ENCODE data around the gene IL1RAPL2. TPM values are rescaled to one million over a fixed set of nuclear protein-coding genes. Genes with fewer than 3 reads are reported as not detected.
A peak's percentile ranks its signal among the peaks of the same experiment; 100 is the strongest.

Gene IL1RAPL2
- total RNA-seq, 1 donor from 2014 or later: 1.0 TPM

DNA sequence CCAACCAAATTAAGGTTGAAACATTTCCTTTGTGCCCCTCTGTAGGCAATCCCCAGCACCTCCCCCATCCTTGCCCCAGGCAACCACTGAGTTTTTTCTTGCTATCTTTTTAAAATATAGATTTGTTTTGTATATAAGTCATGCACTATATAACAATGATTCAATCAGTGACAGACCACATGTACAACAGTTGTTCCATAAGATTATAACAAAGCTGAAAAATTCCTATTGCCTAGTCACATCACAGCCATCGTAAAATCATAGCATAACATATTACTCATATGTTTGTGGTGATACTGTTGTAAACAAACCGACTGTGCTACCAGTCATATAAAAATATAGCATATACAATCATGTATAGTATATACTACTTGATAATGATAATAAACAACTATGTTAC lies 1044.4 kb downstream of the IL1RAPL2 start:
- H3K27ac ChIP-seq (ENCODE audit: low read depth, low read length): no peak overlapping the region
- H3K9me3 ChIP-seq (ENCODE audit: control insufficient read depth in 3 of 3, low read length in 3 of 3): no peaks in the 10 kb centered on the region
- H3K4me1 ChIP-seq (ENCODE audit: control insufficient read depth in 3 of 3, insufficient read depth in 3 of 3, low read length in 3 of 3): no peaks in the 10 kb centered on the region
- H3K36me3 ChIP-seq (ENCODE audit: control insufficient read depth in 3 of 3, insufficient read depth in 3 of 3, low read length in 3 of 3): no peaks in the 10 kb centered on the region
- no peaks in the 10 kb centered on the region for H3K27me3 ChIP-seq (ENCODE audit: control insufficient read depth in 3 of 3, insufficient read depth in 3 of 3, low read length in 3 of 3)
- no peak overlapping the region for H3K4me3 ChIP-seq (ENCODE audit: low read length in 3 of 3)
- H3K9ac ChIP-seq (ENCODE audit: low read depth in 1 of 3, low read length in 3 of 3): no peak overlapping the region

DNA sequence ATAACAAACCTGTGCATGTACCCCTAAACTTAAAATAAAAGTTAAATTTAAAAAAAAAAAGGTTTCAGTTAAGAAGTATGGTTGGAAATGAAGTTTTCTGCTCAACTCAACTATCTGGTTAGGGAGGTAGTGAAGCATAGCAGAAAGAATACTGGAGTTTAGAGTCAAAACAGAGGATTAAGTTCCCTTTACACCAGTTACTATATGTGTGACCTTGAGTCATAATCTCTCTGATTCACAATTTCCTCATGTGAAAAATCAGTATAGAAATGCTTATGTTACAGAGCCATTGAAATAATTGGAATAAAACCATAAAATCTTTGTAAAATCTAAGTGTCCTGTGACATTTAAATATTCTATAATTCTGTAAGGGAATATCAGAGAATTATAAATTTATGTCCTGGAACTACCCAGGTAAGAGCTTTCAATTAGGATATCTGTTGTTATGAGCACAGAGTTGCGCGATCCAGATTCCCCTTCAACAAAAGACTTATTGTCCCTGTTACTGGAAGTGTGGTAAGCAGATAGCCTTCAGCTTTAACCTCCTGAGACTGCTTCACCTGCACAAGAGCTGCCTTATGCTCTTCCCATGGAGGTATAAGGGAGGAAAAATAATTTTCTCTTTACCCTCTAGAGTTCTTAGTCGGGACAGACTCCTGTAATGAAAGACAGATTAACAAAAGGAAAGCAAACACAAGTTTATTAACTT lies 1052.5 kb downstream of the IL1RAPL2 start:
- Histone ChIP-seq H3K27me3 (ENCODE audit: control insufficient read depth in 3 of 3, insufficient read depth in 3 of 3, low read length in 3 of 3) (no peaks in the 10 kb centered on the region), H3K27ac (ENCODE audit: low read depth, low read length) (no peak overlapping the region), H3K9ac (ENCODE audit: low read depth in 1 of 3, low read length in 3 of 3) (no peak overlapping the region), H3K36me3 (ENCODE audit: control insufficient read depth in 3 of 3, insufficient read depth in 3 of 3, low read length in 3 of 3) (no peaks in the 10 kb centered on the region), H3K4me3 (ENCODE audit: low read length in 3 of 3) (no peak overlapping the region), H3K4me1 (ENCODE audit: control insufficient read depth in 3 of 3, insufficient read depth in 3 of 3, low read length in 3 of 3) (no peaks in the 10 kb centered on the region), H3K9me3 (ENCODE audit: control insufficient read depth in 3 of 3, low read length in 3 of 3) (no peaks in the 10 kb centered on the region)

DNA sequence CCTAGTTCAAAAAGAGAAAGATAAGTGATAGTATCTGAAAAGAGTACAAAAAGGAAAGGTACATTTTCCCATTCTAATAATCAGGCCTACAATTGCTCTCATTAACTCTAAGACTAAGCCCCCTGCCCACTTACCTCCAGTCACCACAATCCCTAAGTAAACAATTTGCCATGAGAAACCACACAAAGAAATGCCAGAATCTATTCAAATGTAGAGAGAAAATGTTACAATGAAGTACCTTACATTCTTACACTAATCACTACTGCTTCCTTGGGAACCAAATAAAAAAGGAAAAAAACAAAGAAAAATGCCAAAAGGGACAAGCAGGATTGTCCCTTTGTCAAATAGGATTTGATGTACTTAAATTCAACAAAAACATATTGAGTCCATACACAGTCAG lies 1068.2 kb downstream of the IL1RAPL2 start:
- H3K27me3 ChIP-seq (ENCODE audit: control insufficient read depth in 3 of 3, insufficient read depth in 3 of 3, low read length in 3 of 3): no peaks in the 10 kb centered on the region
- H3K9ac ChIP-seq (ENCODE audit: low read depth in 1 of 3, low read length in 3 of 3): no peak overlapping the region
- H3K27ac ChIP-seq (ENCODE audit: low read depth, low read length): no peak overlapping the region
- peaks cover 0 to 8% (median 0%) of the 10 kb centered on the region in 3 donors for H3K4me1 ChIP-seq (ENCODE audit: control insufficient read depth in 3 of 3, insufficient read depth in 3 of 3, low read length in 3 of 3)
- no peaks in the 10 kb centered on the region for H3K36me3 ChIP-seq (ENCODE audit: control insufficient read depth in 3 of 3, insufficient read depth in 3 of 3, low read length in 3 of 3)
- no peak overlapping the region for H3K4me3 ChIP-seq (ENCODE audit: low read length in 3 of 3)
- H3K9me3 ChIP-seq (ENCODE audit: control insufficient read depth in 3 of 3, low read length in 3 of 3): no peaks in the 10 kb centered on the region

DNA sequence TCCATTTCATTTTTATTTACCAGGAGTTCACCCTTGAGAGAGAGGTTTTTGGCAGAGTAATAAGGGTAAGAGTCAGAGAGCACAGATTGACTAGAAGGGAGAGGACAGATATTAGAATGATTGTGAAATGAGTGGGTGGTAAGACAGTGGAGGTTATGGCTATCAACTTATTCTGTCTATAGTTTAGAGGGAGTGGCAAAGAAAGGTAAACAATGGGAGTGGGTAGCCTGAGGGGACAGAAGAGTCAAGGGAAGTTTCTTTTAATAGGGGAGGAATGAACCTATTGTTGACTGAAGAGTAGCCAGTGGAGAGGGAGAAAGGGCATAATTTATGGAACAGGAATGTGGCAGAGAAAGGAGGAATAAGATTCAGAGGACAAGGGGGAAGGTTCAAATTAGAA lies 1069.8 kb downstream of the IL1RAPL2 start:
- H3K9ac ChIP-seq (ENCODE audit: low read depth in 1 of 3, low read length in 3 of 3): no peak overlapping the region
- no peak overlapping the region for H3K4me3 ChIP-seq (ENCODE audit: low read length in 3 of 3)
- no peak overlapping the region for H3K27ac ChIP-seq (ENCODE audit: low read depth, low read length)
- no peaks in the 10 kb centered on the region for H3K9me3 ChIP-seq (ENCODE audit: control insufficient read depth in 3 of 3, low read length in 3 of 3)
- peaks cover 0 to 10% (median 0%) of the 10 kb centered on the region in 3 donors for H3K4me1 ChIP-seq (ENCODE audit: control insufficient read depth in 3 of 3, insufficient read depth in 3 of 3, low read length in 3 of 3)
- H3K36me3 ChIP-seq (ENCODE audit: control insufficient read depth in 3 of 3, insufficient read depth in 3 of 3, low read length in 3 of 3): no peaks in the 10 kb centered on the region
- no peaks in the 10 kb centered on the region for H3K27me3 ChIP-seq (ENCODE audit: control insufficient read depth in 3 of 3, insufficient read depth in 3 of 3, low read length in 3 of 3)

DNA sequence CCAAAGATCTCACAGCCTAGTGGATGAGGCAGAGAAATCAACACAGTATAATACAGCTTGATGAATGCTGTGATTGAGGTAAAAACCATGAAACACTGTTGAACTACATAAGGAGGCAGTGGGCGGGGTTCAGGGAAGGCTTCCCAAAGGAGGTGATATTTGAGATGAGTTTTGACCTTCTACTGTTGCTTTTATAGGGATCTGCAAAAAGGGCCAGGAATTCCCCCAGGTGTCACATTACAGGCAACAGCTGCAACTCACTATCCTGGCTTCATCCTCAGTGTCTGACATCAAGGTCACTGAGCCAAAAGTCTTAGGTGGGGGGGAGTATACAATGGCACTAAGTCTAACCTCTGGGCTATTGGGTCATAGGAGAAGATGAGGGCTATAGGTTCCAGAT lies 1070.7 kb downstream of the IL1RAPL2 start:
- no peaks in the 10 kb centered on the region for H3K36me3 ChIP-seq (ENCODE audit: control insufficient read depth in 3 of 3, insufficient read depth in 3 of 3, low read length in 3 of 3)
- H3K4me3 ChIP-seq (ENCODE audit: low read length in 3 of 3): peak overlapping the region in 1 of 3 donors; percentile 15
- peak overlapping the region in 1 of 3 donors; percentile 20 for H3K9ac ChIP-seq (ENCODE audit: low read depth in 1 of 3, low read length in 3 of 3)
- no peaks in the 10 kb centered on the region for H3K9me3 ChIP-seq (ENCODE audit: control insufficient read depth in 3 of 3, low read length in 3 of 3)
- H3K27ac ChIP-seq (ENCODE audit: low read depth, low read length): peak overlapping the region; percentile 56
- H3K27me3 ChIP-seq (ENCODE audit: control insufficient read depth in 3 of 3, insufficient read depth in 3 of 3, low read length in 3 of 3): no peaks in the 10 kb centered on the region
- H3K4me1 ChIP-seq (ENCODE audit: control insufficient read depth in 3 of 3, insufficient read depth in 3 of 3, low read length in 3 of 3): peaks cover 0 to 10% (median 0%) of the 10 kb centered on the region in 3 donors

DNA sequence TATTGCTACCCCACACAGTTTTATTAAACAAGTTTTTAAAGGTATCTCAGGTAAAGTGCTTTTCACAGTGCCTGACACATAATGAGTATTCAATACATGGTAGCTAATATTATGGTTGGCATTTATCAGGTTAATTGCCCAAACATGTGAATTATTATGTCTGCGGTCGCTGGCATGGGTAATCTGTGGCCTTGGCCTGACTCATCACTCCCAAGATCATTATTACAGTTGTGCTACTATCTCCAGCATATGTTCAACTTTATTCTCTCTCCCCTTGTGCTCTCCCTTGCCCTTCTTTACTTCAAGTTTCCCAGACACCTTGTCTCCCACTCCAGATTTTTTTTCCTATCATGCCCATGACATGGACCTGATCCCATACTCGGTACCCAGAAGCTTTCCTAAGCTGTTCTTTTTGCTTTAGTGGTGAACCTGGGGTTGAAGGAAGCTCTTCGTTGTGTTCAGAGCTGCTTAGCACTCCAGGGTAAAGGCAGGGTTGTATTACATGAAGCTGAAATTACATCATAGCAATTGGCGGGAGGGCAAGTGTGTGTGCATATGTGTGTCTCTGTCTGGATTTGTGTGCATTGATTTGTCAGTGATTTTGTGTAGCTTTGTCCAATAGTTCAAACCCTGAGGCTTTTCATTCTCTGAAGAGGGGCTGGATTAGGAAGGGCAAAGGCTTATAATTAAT lies 1079.8 kb downstream of the IL1RAPL2 start:
- Histone ChIP-seq H3K9me3 (ENCODE audit: control insufficient read depth in 3 of 3, low read length in 3 of 3) (no peaks in the 10 kb centered on the region), H3K27me3 (ENCODE audit: control insufficient read depth in 3 of 3, insufficient read depth in 3 of 3, low read length in 3 of 3) (no peaks in the 10 kb centered on the region), H3K36me3 (ENCODE audit: control insufficient read depth in 3 of 3, insufficient read depth in 3 of 3, low read length in 3 of 3) (no peaks in the 10 kb centered on the region), H3K9ac (ENCODE audit: low read depth in 1 of 3, low read length in 3 of 3) (peak overlapping the region in 2 of 3 donors; percentile 19 to 30), H3K4me3 (ENCODE audit: low read length in 3 of 3) (peak overlapping the region in 1 of 3 donors; percentile 22), H3K27ac (ENCODE audit: low read depth, low read length) (peak overlapping the region; percentile 63), H3K4me1 (ENCODE audit: control insufficient read depth in 3 of 3, insufficient read depth in 3 of 3, low read length in 3 of 3) (peaks cover 0 to 15% (median 2%) of the 10 kb centered on the region in 3 donors)

DNA sequence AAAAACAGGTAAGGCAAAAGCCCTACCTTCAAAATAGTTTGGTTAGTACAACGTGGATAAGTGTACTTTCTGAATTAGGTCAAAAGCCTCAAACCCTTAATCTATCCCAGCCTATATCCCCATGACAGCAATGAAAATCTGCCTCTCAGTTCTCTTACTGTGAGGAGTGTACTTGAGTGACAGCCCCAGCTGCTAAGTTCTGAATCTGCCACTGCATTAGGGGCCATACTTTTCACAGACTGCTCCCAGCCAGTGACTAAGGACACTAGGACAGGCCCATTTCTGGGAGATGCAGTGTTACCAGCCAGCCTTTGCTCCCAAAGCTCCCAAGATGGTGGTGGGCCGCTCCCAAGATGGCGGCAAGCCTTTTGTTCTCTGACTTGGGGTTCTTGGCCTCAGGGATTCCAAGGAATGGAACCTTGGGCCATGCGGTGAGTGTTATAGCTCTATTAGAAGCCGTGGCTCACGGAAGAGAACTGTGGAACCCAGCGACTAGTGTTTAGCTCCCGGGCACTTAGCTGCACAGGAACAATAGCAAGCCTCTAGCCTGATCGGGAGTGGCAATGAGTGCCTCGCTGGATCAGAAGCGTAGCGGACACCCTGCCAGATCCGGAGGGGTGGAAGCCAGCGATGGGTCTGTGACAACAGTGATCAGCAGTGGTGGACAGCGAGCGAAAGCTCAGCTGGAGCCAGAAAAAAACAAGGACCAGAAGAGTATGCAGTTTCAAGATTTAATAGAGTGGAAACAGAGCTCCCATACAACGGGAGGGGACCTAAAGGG lies 1080.8 kb downstream of the IL1RAPL2 start:
- no peaks in the 10 kb centered on the region for H3K27me3 ChIP-seq (ENCODE audit: control insufficient read depth in 3 of 3, insufficient read depth in 3 of 3, low read length in 3 of 3)
- H3K4me1 ChIP-seq (ENCODE audit: control insufficient read depth in 3 of 3, insufficient read depth in 3 of 3, low read length in 3 of 3): peaks cover 0 to 15% (median 2%) of the 10 kb centered on the region in 3 donors
- no peaks in the 10 kb centered on the region for H3K9me3 ChIP-seq (ENCODE audit: control insufficient read depth in 3 of 3, low read length in 3 of 3)
- H3K36me3 ChIP-seq (ENCODE audit: control insufficient read depth in 3 of 3, insufficient read depth in 3 of 3, low read length in 3 of 3): no peaks in the 10 kb centered on the region
- no peak overlapping the region for H3K27ac ChIP-seq (ENCODE audit: low read depth, low read length)
- no peak overlapping the region for H3K4me3 ChIP-seq (ENCODE audit: low read length in 3 of 3)
- no peak overlapping the region for H3K9ac ChIP-seq (ENCODE audit: low read depth in 1 of 3, low read length in 3 of 3)

DNA sequence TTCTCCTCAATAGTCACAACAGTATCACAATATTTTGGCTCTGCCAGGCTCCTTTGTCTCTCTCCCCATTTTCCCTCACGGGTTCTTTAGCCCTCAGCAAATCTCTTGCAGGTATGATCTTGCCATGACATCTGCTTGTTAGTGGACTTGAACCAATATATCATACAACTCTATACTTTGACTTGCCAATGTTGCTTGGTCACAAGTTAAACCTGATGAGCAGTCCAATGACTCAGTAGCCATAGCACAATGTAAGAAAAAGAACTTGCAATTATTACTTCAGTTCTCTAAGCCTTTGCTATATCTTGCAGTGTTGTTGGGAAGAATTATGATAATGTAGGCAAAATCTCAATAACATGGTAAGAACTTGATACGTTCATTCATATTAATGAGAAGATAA lies 1081.8 kb downstream of the IL1RAPL2 start:
- Histone ChIP-seq H3K9me3 (ENCODE audit: control insufficient read depth in 3 of 3, low read length in 3 of 3) (no peaks in the 10 kb centered on the region), H3K4me1 (ENCODE audit: control insufficient read depth in 3 of 3, insufficient read depth in 3 of 3, low read length in 3 of 3) (peaks cover 0 to 15% (median 2%) of the 10 kb centered on the region in 3 donors), H3K4me3 (ENCODE audit: low read length in 3 of 3) (no peak overlapping the region), H3K27ac (ENCODE audit: low read depth, low read length) (no peak overlapping the region), H3K27me3 (ENCODE audit: control insufficient read depth in 3 of 3, insufficient read depth in 3 of 3, low read length in 3 of 3) (no peaks in the 10 kb centered on the region), H3K36me3 (ENCODE audit: control insufficient read depth in 3 of 3, insufficient read depth in 3 of 3, low read length in 3 of 3) (no peaks in the 10 kb centered on the region), H3K9ac (ENCODE audit: low read depth in 1 of 3, low read length in 3 of 3) (no peak overlapping the region)

DNA sequence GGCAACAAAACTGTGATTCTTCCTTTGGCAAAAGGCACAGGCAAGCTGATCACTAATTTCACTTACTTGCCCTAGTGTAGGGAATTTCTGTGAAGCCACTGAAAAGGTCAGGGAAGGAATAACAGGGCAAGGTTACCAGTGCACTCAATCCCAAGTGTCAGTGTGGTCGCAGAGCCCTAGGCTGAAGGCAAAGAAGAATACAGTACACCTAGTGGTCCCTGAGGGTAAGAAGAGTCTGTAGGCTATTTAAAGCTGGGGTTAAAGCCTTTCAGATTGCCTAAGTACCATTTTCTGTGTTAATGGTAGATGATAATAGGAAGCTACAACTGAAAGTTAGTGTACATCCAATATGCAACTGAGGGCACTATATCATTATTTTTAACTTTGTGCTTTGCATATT lies 1082.7 kb downstream of the IL1RAPL2 start:
- no peak overlapping the region for H3K9ac ChIP-seq (ENCODE audit: low read depth in 1 of 3, low read length in 3 of 3)
- no peak overlapping the region for H3K27ac ChIP-seq (ENCODE audit: low read depth, low read length)
- H3K27me3 ChIP-seq (ENCODE audit: control insufficient read depth in 3 of 3, insufficient read depth in 3 of 3, low read length in 3 of 3): no peaks in the 10 kb centered on the region
- H3K9me3 ChIP-seq (ENCODE audit: control insufficient read depth in 3 of 3, low read length in 3 of 3): no peaks in the 10 kb centered on the region
- H3K36me3 ChIP-seq (ENCODE audit: control insufficient read depth in 3 of 3, insufficient read depth in 3 of 3, low read length in 3 of 3): no peaks in the 10 kb centered on the region
- peaks cover 0 to 15% (median 2%) of the 10 kb centered on the region in 3 donors for H3K4me1 ChIP-seq (ENCODE audit: control insufficient read depth in 3 of 3, insufficient read depth in 3 of 3, low read length in 3 of 3)
- no peak overlapping the region for H3K4me3 ChIP-seq (ENCODE audit: low read length in 3 of 3)

DNA sequence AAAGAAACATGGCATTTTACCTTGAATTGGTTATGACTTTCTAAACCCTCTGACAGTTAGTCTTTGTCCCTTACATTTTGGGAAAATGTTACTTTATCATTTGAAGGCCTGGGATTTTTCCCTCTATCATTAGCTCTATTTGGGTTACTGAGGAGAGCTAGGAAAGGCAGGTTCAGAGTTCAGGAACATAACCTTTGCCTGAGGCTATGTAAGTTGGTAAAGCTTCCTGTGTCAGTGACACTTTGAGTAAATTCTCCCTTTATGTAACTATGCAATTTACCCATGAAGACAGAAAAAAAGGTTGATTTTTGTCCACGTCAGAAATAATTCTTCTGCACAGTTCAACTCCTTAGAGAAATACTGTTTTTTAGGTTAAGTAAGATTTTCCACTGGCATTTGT lies 1084.6 kb downstream of the IL1RAPL2 start:
- no peaks in the 10 kb centered on the region for H3K9me3 ChIP-seq (ENCODE audit: control insufficient read depth in 3 of 3, low read length in 3 of 3)
- H3K9ac ChIP-seq (ENCODE audit: low read depth in 1 of 3, low read length in 3 of 3): no peak overlapping the region
- H3K36me3 ChIP-seq (ENCODE audit: control insufficient read depth in 3 of 3, insufficient read depth in 3 of 3, low read length in 3 of 3): no peaks in the 10 kb centered on the region
- H3K27ac ChIP-seq (ENCODE audit: low read depth, low read length): no peak overlapping the region
- H3K4me1 ChIP-seq (ENCODE audit: control insufficient read depth in 3 of 3, insufficient read depth in 3 of 3, low read length in 3 of 3): peaks cover 0 to 15% (median 2%) of the 10 kb centered on the region in 3 donors
- H3K27me3 ChIP-seq (ENCODE audit: control insufficient read depth in 3 of 3, insufficient read depth in 3 of 3, low read length in 3 of 3): no peaks in the 10 kb centered on the region
- H3K4me3 ChIP-seq (ENCODE audit: low read length in 3 of 3): no peak overlapping the region

Data from skeletal muscle tissue (tissue), 4 donors.